Embryonic facial prominence (tissue), 1 donor: ENCODE results near the gene SLC22A6.
"Not testable (repeated sequence)": the region's sequence is repeated elsewhere in the genome, so short reads cannot be mapped to it uniquely, and the experiment has no call there.

Experiments
- DNase-seq: peaks from one replicate; pipeline ENCODE4 v3.0.0-alpha.2; 2016; ENCODE audit errors: extremely low spot score

SLC22A6 gene

DNA sequence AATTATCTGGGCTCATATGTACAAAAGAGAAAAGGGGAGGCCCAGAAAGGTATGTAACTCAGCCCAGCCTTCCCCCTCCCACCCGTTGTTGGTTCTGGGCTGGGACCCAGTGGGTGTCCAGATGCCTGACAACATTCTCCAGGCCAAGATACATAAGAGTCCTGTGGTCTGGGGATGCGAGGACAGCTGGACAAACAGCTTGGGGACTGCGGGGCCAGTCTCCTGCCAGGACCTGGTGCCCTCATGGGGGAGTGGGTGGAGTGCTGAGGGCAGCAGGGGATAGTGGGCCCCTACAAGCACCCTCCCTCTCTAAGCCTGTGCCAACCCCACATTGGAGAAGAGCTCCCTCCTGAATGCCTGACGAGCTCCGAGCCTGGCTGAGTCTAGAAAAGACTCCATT, 3.5 kb upstream of the SLC22A6 start:
- no peak for DNase-seq

- DNase-seq, result no peak
These were observed 429 bp upstream of the SLC22A6 start for GRCh38 chr11:62985041-62985750.

GRCh38 chr11:62983536-62984199, 1.1 kb downstream of the SLC22A6 start:
- no peak for DNase-seq

DNA sequence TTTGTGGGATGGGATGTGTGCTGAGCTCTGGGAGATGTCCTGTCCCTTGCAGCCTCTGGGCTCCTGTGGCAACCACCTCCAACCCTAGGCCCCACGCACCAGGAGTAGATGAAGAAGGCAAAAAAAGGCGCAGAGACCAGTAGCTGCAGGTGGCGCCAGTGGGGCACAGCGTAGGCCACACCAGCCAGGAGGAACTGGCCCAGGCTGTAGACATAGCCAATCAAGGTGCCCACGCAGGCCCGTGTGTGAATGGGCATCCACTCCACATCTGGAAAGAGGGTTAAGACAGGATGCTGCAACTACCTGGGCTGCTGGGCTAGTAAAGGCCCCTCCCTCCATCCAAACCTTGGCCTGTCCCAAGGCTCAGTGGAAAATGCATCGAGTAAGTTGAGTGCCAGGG, 3.0 kb downstream of the SLC22A6 start:
- no peak for DNase-seq

- no peak for DNase-seq
These were observed 4.5 kb downstream of the SLC22A6 start for GRCh38 chr11:62980133-62980760.

DNA sequence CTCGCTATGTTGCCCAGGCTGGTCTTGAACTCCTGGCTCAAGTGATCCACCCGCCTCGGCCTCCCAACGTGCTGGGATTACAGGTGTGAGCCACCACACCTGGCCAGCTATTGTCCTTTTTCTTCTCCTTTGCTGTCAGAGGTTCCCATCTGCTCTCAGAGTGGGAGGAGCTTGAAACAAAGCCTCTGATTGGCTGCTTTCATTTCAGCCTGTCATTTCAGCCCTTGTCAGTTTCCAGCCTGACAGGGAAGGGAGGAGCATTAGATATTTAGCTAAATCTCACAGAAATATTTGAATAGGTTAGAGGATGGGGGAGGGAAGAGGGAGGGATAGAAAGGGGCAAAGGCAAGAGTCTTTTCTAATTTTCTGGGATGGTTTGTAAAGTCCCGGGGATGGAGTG, 8.7 kb downstream of the SLC22A6 start:
- DNase-seq, result no peak

GRCh38 chr11:62974848-62975522, 9.8 kb downstream of the SLC22A6 start:
- no peak for DNase-seq

GRCh38 chr11:62965574-62965973, 19.2 kb downstream of the SLC22A6 start:
- DNase-seq, result no peak

- no peak for DNase-seq
These were observed 22.4 kb downstream of the SLC22A6 start for GRCh38 chr11:62962391-62962790.

- no peak for DNase-seq
These were observed 23.7 kb downstream of the SLC22A6 start for GRCh38 chr11:62961017-62961570.

GRCh38 chr11:62959422-62959980, 25.3 kb downstream of the SLC22A6 start:
- no peak for DNase-seq

DNA sequence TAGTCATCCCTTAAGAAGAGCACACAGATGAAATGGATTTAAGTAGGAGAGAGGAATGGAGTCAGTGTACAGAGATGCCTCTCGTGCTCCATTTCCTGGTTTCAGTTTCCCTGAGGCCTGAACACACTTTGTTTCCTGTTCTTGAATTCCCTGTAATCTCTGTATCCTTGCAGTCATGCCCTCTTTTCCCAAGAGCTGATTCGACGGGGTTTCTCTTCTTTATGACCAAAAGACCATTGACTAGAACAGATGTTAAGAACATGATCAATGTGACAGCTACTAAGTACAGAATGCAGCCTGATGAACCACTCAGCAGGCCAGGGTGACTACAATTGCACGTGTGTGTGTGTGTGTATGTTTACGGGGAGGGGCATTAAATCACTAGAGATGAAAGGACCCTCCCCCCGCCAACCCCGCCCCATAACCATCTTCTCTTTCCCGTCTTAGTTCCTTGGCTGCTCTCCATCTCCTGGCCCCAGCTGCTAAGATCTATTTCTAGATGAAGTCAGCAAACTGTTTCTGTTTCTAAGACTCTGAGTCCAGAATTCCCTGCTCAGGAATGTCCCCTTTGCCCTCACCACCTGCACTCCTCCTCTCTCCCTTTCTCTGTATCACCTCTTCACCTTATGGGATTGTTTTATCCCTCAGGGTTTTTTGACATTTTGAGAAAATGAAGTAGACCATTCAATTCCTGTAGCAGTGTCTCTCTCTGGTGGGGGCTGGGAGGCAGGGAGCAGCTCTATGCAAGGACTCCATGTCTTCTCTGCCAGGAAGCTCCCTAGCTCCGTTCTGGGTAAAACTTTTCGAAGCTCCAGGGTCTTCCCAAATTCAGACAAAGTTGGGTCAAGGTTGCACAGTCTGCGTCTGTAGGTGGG, 26.0 kb downstream of the SLC22A6 start:
- DNase-seq, result peak; percentile 31

- no peak for DNase-seq
These were observed 27.6 kb downstream of the SLC22A6 start for GRCh38 chr11:62957147-62957546.

DNA sequence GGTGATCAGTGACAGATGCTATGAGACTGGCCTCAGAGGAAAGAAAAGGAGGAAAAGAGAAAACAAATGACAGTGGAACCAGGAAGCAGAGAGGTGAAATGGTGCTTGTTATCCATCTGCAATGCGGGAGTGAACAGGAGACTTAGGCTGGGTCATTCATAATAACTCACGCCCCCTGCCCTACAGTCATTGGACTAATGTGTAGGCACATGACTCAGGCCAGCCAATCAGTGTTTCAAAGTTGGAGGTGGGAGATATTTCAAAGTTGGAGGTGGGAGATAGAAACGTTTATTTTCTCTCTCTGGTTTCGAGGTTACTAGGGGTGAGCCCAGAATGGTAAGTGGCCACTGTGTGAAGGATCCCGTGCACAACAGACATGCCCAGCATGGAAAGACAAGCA, 30.3 kb downstream of the SLC22A6 start:
- DNase-seq, result no peak

- no peak for DNase-seq
These were observed 31.0 kb downstream of the SLC22A6 start for GRCh38 chr11:62953811-62954210.

- DNase-seq, result no peak
These were observed 35.9 kb downstream of the SLC22A6 start for GRCh38 chr11:62948765-62949320.

DNA sequence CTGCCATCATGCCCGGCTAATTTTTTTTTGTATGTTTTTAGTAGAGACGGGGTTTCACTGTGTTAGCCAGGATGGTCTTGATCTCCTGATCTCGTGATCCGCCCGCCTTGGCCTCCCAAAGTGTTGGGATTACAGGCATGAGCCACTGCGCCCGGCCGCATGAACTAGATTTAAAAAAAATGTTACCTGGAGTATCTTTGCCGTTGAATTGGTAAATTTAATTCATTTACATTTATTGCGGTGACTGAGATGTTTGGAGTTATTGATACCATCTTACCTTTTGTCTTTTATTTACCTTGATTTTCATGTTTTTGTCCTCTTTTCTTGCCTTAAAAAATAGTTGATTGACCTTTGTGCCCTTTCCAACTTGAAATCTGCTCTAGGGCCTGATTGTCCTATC, 39.2 kb downstream of the SLC22A6 start:
- DNase-seq, result not testable (repeated sequence)

DNA sequence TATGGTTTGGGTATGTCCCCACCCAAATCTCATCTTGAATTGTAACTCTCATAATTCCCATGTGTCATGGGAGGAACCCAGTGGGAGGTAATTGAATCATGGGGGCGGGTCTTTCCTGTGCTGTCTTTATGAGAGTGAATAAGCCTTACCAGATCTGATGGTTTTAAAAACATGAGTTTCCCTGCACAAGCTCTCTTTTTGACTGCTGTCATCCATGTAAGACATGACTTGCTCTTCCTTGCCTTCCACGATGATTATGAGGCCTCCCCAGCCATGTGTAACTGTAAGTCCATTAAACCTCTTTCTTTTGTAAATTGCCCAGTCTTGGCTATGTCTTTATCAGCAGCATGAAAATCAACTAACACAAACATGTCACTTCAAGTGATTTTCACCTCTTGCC, 47.2 kb downstream of the SLC22A6 start:
- DNase-seq, result not testable (repeated sequence)

DNA sequence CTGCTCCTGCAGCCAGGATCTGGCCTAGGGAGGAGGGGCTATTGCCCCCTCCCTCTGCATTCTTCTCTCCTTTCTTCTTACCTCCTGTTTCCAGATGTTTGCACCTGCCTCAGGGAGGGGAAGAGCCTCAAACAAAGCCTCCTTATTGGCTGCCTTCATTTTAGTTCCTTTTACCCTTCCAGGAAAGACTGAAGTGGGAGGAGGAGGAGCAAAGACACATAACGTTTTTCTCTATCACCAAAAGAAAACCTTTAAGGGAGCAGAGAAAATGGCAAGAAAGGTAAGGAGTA, 50.3 kb downstream of the SLC22A6 start:
- no peak for DNase-seq

- DNase-seq, result no peak
These were observed 50.8 kb downstream of the SLC22A6 start for GRCh38 chr11:62933750-62934495.
